ENCODE results near the gene GPR162.

- TF ChIP-seq CTCF (IDR thresholded peaks at IDR 0.05) (no peak), POLR2A (IDR thresholded peaks at IDR 0.05) (no peak)
Observed at GRCh38 chr12:6820166-6820565, 1.5 kb upstream of the GPR162 start.

All from right lobe of liver (tissue), 4 donors.